MM.1S (cell line): Measurements from ENCODE around the gene UPK2.

Source experiments
- CTCF ChIP-seq: fragments of 300-600 bp; sonication (generic); IDR thresholded peaks from 2 replicates; pipeline ENCODE4 v1.5.1; 2016; ENCODE audit warnings: antibody characterized with exemption, low read length, mixed read lengths
- EZH2 ChIP-seq: fragments of 300-600 bp; sonication (generic); optimal IDR thresholded peaks from 2 replicates; pipeline ENCODE3; 2017; ENCODE audit warnings: low read depth, mild to moderate bottlenecking, antibody characterized with exemption, low read length, mixed read lengths
- EZH2phosphoT487 ChIP-seq: fragments of 300-600 bp; sonication (generic); IDR thresholded peaks from 2 replicates; pipeline ENCODE4 v1.6.1; 2018; ENCODE audit warnings: antibody characterized with exemption, low read length

GRCh38 chr11:118971646-118972045 is 15.5 kb downstream of the UPK2 start, which contains the start of gene FOXR1:
- TF ChIP-seq CTCF: no peak
- no peak for TF ChIP-seq EZH2phosphoT487
- no peak for TF ChIP-seq EZH2
